ENCODE results near the gene PARP12. TPM values are rescaled to one million over a fixed set of nuclear protein-coding genes. Genes with fewer than 3 reads are reported as not detected.

PARP12 gene
- total RNA-seq, 2 donors from 2014 or later, result 134 to 138 TPM

DNA sequence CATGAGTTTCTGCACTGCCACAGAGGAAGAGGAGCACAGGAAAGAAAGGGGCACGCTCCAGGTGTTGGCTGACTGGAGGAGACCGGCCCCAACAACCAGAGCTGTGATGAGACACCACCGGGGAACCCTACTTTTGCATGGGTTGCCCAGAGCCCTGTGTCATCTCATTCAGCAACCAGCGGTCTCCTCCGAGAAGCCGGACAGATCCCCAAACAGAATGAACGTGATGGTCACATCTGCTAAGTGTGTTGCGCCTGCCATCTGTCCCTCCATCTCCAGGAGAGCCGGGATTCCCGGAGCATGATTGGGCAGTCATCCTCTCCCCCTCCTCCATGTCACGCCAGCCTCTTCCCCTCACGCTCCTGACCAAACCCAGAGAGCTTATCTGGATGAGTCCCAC is 22.9 kb downstream of the PARP12 start:
- ATAC-seq (no peak), DNase-seq (no peak)
- Mint-ChIP-seq H3K4me3 (peak overlapping the region; percentile 9), H3K27me3 (no peaks in the 10 kb centered on the region), H3K27ac (no peak overlapping the region), H3K4me1 (peaks cover 26% of the 10 kb centered on the region), H3K36me3 (ENCODE audit: low read depth) (peaks cover 7% of the 10 kb centered on the region)
- H3K9me3 ChIP-seq (ENCODE audit: control insufficient read depth, low read length, poor library complexity, severe bottlenecking), result no peaks in the 10 kb centered on the region

DNA sequence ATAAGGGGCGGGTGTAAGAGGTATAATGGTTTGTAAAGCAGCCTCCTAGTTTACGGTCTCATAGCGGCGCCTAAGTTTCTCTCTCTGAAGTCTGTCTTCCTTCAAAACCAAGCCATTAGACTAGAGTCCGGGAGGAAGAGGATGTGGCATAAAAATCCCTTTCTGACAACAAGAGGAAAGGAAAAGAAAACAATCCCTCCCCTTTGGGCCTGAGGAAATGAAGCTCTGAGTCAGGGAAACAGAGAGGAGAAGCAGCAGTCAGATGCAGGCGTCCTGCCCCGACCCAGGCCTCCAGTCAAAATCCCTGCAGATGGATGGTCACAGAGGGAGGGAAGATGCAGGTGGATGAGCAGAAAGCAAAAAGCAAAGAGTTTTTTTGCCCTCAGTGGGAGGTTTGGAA is 23.7 kb downstream of the PARP12 start:
- Mint-ChIP-seq H3K4me1 (peaks cover 26% of the 10 kb centered on the region), H3K36me3 (ENCODE audit: low read depth) (peaks cover 7% of the 10 kb centered on the region), H3K27me3 (no peaks in the 10 kb centered on the region), H3K27ac (peak overlapping the region; percentile 27), H3K4me3 (no peak overlapping the region)
- no peak for ATAC-seq
- no peaks in the 10 kb centered on the region for H3K9me3 ChIP-seq (ENCODE audit: control insufficient read depth, low read length, poor library complexity, severe bottlenecking)
- no peak for DNase-seq

GRCh38 chr7:140036224-140036962 is 26.4 kb downstream of the PARP12 start:
- Mint-ChIP-seq H3K27me3 (no peaks in the 10 kb centered on the region), H3K27ac (peak overlapping the region; percentile 16), H3K4me1 (peaks cover 29% of the 10 kb centered on the region), H3K4me3 (no peak overlapping the region), H3K36me3 (ENCODE audit: low read depth) (peaks cover 5% of the 10 kb centered on the region)
- ATAC-seq, result peak; percentile 63
- H3K9me3 ChIP-seq (ENCODE audit: control insufficient read depth, low read length, poor library complexity, severe bottlenecking), result no peaks in the 10 kb centered on the region
- DNase-seq, result no peak

- peaks cover 24% of the 10 kb centered on the region for H3K4me1 Mint-ChIP-seq
- H3K27ac Mint-ChIP-seq, result peak overlapping the region; percentile 16
- peaks cover 2% of the 10 kb centered on the region for H3K36me3 Mint-ChIP-seq (ENCODE audit: low read depth)
- no peak overlapping the region for H3K4me3 Mint-ChIP-seq
- no peaks in the 10 kb centered on the region for H3K27me3 Mint-ChIP-seq
- H3K9me3 ChIP-seq (ENCODE audit: control insufficient read depth, low read length, poor library complexity, severe bottlenecking), result no peaks in the 10 kb centered on the region
- DNase-seq (no peak), ATAC-seq (no peak)
Observed at GRCh38 chr7:140035400-140036223, 27.1 kb downstream of the PARP12 start.

DNA sequence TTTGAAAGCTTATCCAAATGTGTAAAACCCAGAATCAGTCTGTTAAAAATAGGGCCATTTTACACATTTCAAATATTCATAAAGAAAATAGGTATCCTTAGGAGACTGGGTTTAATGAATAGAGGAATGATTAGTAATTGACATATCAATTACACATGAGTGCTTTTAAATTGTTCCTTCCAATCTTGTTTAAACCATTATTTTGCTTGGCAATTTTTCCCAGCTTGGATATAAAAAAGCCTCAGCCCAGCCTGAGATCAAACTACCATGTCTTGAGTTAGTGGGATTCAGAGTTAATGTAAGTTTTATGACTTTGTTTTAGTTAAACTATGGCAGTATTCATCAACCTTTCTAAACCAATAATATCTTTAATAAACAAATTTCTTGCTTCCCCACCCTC is 28.3 kb downstream of the PARP12 start:
- peaks cover 26% of the 10 kb centered on the region for H3K4me1 Mint-ChIP-seq
- peaks cover 6% of the 10 kb centered on the region for H3K36me3 Mint-ChIP-seq (ENCODE audit: low read depth)
- H3K27ac Mint-ChIP-seq, result no peak overlapping the region
- no peak for DNase-seq
- H3K27me3 Mint-ChIP-seq, result no peaks in the 10 kb centered on the region
- H3K4me3 Mint-ChIP-seq, result no peak overlapping the region
- no peaks in the 10 kb centered on the region for H3K9me3 ChIP-seq (ENCODE audit: control insufficient read depth, low read length, poor library complexity, severe bottlenecking)
- no peak for ATAC-seq

DNA sequence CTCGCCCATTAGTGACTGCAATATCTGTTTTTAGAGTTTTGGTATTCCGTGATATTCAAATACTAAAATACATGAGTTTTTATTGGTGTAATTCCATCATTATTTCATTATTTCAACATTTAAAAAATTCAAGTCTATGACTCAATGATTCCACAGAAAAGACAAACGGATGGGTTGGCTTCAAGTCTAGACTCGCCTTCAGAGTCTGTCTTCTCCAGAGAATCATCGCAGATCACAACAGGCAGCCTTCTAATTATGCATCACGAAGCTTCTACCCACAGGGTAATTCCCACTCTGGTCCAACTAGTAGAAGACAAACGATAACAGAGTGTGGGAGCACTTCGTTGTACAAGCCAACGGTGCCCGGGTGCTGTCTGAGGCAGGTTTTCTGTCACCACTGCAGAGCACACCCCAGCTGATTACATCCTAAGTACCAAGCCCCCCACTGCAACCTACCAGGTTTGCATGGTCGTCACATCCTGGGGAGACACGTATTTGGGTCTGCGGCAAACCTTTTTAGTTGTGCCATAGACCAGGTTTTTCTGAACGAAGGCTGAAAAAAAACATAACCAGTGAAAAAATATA is 28.9 kb downstream of the PARP12 start:
- peak overlapping the region; percentile 41 for H3K27ac Mint-ChIP-seq
- DNase-seq, result no peak
- H3K36me3 Mint-ChIP-seq (ENCODE audit: low read depth), result peaks cover 4% of the 10 kb centered on the region
- H3K27me3 Mint-ChIP-seq, result no peaks in the 10 kb centered on the region
- ATAC-seq, result no peak
- peaks cover 26% of the 10 kb centered on the region for H3K4me1 Mint-ChIP-seq
- H3K4me3 Mint-ChIP-seq, result no peak overlapping the region
- H3K9me3 ChIP-seq (ENCODE audit: control insufficient read depth, low read length, poor library complexity, severe bottlenecking), result no peaks in the 10 kb centered on the region

GRCh38 chr7:140033036-140033435 is 29.7 kb downstream of the PARP12 start:
- Mint-ChIP-seq H3K27ac (no peak overlapping the region), H3K4me3 (no peak overlapping the region), H3K27me3 (no peaks in the 10 kb centered on the region), H3K4me1 (peaks cover 27% of the 10 kb centered on the region), H3K36me3 (ENCODE audit: low read depth) (peaks cover 6% of the 10 kb centered on the region)
- H3K9me3 ChIP-seq (ENCODE audit: control insufficient read depth, low read length, poor library complexity, severe bottlenecking), result no peaks in the 10 kb centered on the region
- ATAC-seq, result no peak
- DNase-seq, result no peak

DNA sequence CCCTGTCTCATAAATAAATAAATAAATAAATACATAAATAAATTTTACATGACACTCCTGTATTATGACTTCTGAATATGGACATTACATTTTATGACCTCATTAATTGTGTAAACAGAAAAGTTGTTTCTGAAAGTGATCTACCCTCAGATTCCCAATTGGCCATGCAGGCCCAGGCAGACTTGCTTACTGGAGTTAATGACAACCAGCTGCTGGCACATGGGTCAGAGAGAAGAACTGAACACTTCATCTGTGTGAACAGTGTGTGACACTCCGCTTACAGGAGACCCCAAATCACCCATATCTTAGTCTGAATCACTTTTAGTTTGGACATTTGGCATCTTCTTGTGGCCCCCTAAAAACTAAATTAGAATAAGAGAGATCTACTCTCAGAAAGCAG is 31.4 kb downstream of the PARP12 start:
- no peaks in the 10 kb centered on the region for H3K9me3 ChIP-seq (ENCODE audit: control insufficient read depth, low read length, poor library complexity, severe bottlenecking)
- Mint-ChIP-seq H3K27me3 (no peaks in the 10 kb centered on the region), H3K4me3 (no peak overlapping the region), H3K4me1 (peaks cover 18% of the 10 kb centered on the region), H3K27ac (peak overlapping the region; percentile 71), H3K36me3 (ENCODE audit: low read depth) (peaks cover 6% of the 10 kb centered on the region)
- DNase-seq (no peak), ATAC-seq (no peak)

- ATAC-seq (no peak), DNase-seq (no peak)
- Mint-ChIP-seq H3K27ac (peak overlapping the region; percentile 91), H3K27me3 (no peaks in the 10 kb centered on the region), H3K4me1 (peaks cover 18% of the 10 kb centered on the region), H3K36me3 (ENCODE audit: low read depth) (peaks cover 8% of the 10 kb centered on the region), H3K4me3 (no peak overlapping the region)
- no peaks in the 10 kb centered on the region for H3K9me3 ChIP-seq (ENCODE audit: control insufficient read depth, low read length, poor library complexity, severe bottlenecking)
Observed at GRCh38 chr7:140029072-140029471, 33.7 kb downstream of the PARP12 start.

GRCh38 chr7:140028311-140028710 is 34.4 kb downstream of the PARP12 start:
- peaks cover 18% of the 10 kb centered on the region for H3K4me1 Mint-ChIP-seq
- peak overlapping the region; percentile 91 for H3K27ac Mint-ChIP-seq
- no peak overlapping the region for H3K4me3 Mint-ChIP-seq
- ATAC-seq, result no peak
- H3K27me3 Mint-ChIP-seq, result no peaks in the 10 kb centered on the region
- H3K9me3 ChIP-seq (ENCODE audit: control insufficient read depth, low read length, poor library complexity, severe bottlenecking), result no peaks in the 10 kb centered on the region
- peaks cover 8% of the 10 kb centered on the region for H3K36me3 Mint-ChIP-seq (ENCODE audit: low read depth)
- no peak for DNase-seq

DNA sequence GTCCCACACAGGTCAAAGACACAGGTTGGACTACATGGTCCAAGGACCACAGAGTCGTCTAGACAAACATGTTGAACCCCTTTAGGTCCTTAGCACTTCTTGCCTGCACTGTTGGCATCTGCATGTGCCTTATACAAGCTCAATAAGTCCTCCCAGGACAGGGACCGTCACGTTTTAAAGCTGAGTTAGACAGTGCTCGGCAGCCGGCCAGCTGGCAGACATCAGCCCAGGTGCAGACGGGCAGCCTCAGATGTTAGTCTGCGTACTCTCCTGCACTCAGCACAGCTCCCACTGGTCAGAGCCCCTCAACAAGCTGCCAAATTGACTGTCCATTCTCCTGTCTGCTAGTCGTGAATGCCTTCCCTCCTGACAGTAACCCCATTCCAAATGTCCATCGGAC is 34.9 kb downstream of the PARP12 start:
- Mint-ChIP-seq H3K4me1 (peaks cover 16% of the 10 kb centered on the region), H3K4me3 (no peak overlapping the region), H3K27ac (peak overlapping the region; percentile 91), H3K36me3 (ENCODE audit: low read depth) (peaks cover 8% of the 10 kb centered on the region), H3K27me3 (no peaks in the 10 kb centered on the region)
- ATAC-seq (no peak), DNase-seq (no peak)
- H3K9me3 ChIP-seq (ENCODE audit: control insufficient read depth, low read length, poor library complexity, severe bottlenecking), result no peaks in the 10 kb centered on the region

- H3K4me3 Mint-ChIP-seq, result no peak overlapping the region
- DNase-seq (no peak), ATAC-seq (no peak)
- no peaks in the 10 kb centered on the region for H3K9me3 ChIP-seq (ENCODE audit: control insufficient read depth, low read length, poor library complexity, severe bottlenecking)
- H3K27ac Mint-ChIP-seq, result no peak overlapping the region
- peaks cover 13% of the 10 kb centered on the region for H3K4me1 Mint-ChIP-seq
- H3K36me3 Mint-ChIP-seq (ENCODE audit: low read depth), result peaks cover 11% of the 10 kb centered on the region
- no peaks in the 10 kb centered on the region for H3K27me3 Mint-ChIP-seq
Observed at GRCh38 chr7:140026935-140027334, 35.8 kb downstream of the PARP12 start.

- no peaks in the 10 kb centered on the region for H3K27me3 Mint-ChIP-seq
- ATAC-seq (no peak), DNase-seq (no peak)
- H3K4me1 Mint-ChIP-seq, result peaks cover 13% of the 10 kb centered on the region
- no peak overlapping the region for H3K27ac Mint-ChIP-seq
- H3K4me3 Mint-ChIP-seq, result no peak overlapping the region
- no peaks in the 10 kb centered on the region for H3K9me3 ChIP-seq (ENCODE audit: control insufficient read depth, low read length, poor library complexity, severe bottlenecking)
- peaks cover 13% of the 10 kb centered on the region for H3K36me3 Mint-ChIP-seq (ENCODE audit: low read depth)
Observed at GRCh38 chr7:140025814-140026433, 36.8 kb downstream of the PARP12 start.
